K562 (cell line): ENCODE measurements around the gene PGPEP1. TPM values are rescaled to one million over a fixed set of nuclear protein-coding genes. Genes with fewer than 3 reads are reported as not detected.
A peak's percentile ranks its signal among the peaks of the same experiment; 100 is the strongest.

Experiments used
- BRD4 ChIP-seq: fragments of 200-600 bp; sonication (generic); IDR thresholded peaks from 2 replicates; pipeline ENCODE4 v1.6.1; 2017; ENCODE audit warnings: inconsistent platforms
- CBX1 ChIP-seq: sonication (generic); IDR thresholded peaks from 2 replicates; pipeline ENCODE4 v1.6.1; 2016; ENCODE audit warnings: antibody characterized with exemption, low read depth, mild to moderate bottlenecking
- CHCHD3 ChIP-seq: fragments of 250-450 bp; sonication (Bioruptor Pico); IDR thresholded peaks from 2 replicates; pipeline ENCODE4 v2.1.2; 2022; ENCODE audit warnings: mild to moderate bottlenecking
- CHD1 ChIP-seq: fragments of 200-600 bp; sonication (generic); IDR thresholded peaks from one replicate; pipeline ENCODE4 v1.6.1; 2012; ENCODE audit warnings: mild to moderate bottlenecking, moderate library complexity, low read length, inconsistent platforms
- DEAF1 ChIP-seq: fragments of 450-650 bp; formaldehyde crosslinking; IDR thresholded peaks from 2 replicates; pipeline ENCODE4 v1.4.0; 2020; ENCODE audit warnings: mild to moderate bottlenecking, moderate library complexity
- FOXA1 ChIP-seq: fragments of 450-650 bp; IDR thresholded peaks from 2 replicates; pipeline ENCODE4 v1.6.1; 2016; ENCODE audit warnings: mild to moderate bottlenecking, borderline replicate concordance
- MAFK ChIP-seq: IDR thresholded peaks from 2 replicates; pipeline ENCODE4 v1.6.1; 2011; ENCODE audit warnings: low read length, improper control_type of control experiment
- MYC ChIP-seq, 2 experiments: fragments of 250-450 bp in 1 of 2; sonication (Bioruptor Pico) in 1 of 2; IDR thresholded peaks; 2 replicates each; pipeline versions ENCODE4 v1.5.1 to v1.6.1; 2012 to 2021; ENCODE audit warnings: low read depth in 2 of 2, borderline replicate concordance in 1 of 2, improper control_type of control experiment in 1 of 2, low read length in 1 of 2, mild to moderate bottlenecking in 1 of 2, moderate library complexity in 1 of 2
- NELFE ChIP-seq: IDR thresholded peaks from 2 replicates; pipeline ENCODE4 v1.6.1; 2011; ENCODE audit warnings: mild to moderate bottlenecking; ENCODE audit not compliant: insufficient read depth, insufficient read length
- NFIC ChIP-seq: fragments of 450-650 bp; IDR thresholded peaks from 2 replicates; pipeline ENCODE4 v1.6.1; 2017; ENCODE audit warnings: mild to moderate bottlenecking, inconsistent platforms
- PHB ChIP-seq: fragments of 250-450 bp; sonication (Bioruptor Pico); IDR thresholded peaks from 2 replicates; pipeline ENCODE4 v1.5.0; 2021
- POLR2A ChIP-seq: fragments of 450-650 bp; conservative IDR thresholded peaks from 2 replicates; pipeline ENCODE4 v1.6.1; 2016
- RAD51 ChIP-seq: fragments of 450-650 bp; IDR thresholded peaks from 2 replicates; pipeline ENCODE4 v1.7.1; 2016; ENCODE audit warnings: low read depth, mild to moderate bottlenecking, borderline replicate concordance
- RFX1 ChIP-seq: fragments of 450-650 bp; IDR thresholded peaks from 2 replicates; pipeline ENCODE4 v1.6.1; 2016; ENCODE audit warnings: mild to moderate bottlenecking, moderate library complexity
- SMAD1 ChIP-seq: fragments of 150-350 bp; IDR thresholded peaks from 2 replicates; pipeline ENCODE4 v1.6.1; 2014; ENCODE audit warnings: low read length, low read depth; ENCODE audit not compliant: partially characterized antibody
- THRA ChIP-seq: fragments of 450-650 bp; IDR thresholded peaks from 2 replicates; pipeline ENCODE4 v1.6.1; 2017; ENCODE audit warnings: mild to moderate bottlenecking, moderate library complexity
- ZBTB11 ChIP-seq, 3 experiments: fragments of 200-800 bp in 1 of 3; fragments of 250-450 bp in 1 of 3; fragments of 450-650 bp in 1 of 3; sonication (Bioruptor Pico) in 1 of 3; sonication (Bioruptor generic) in 1 of 3; formaldehyde crosslinking in 1 of 3; IDR thresholded peaks; 2 replicates each; pipeline versions ENCODE4 v1.6.1 to v1.8.0; 2016 to 2022; ENCODE audit warnings: mild to moderate bottlenecking in 2 of 3, missing genetic modification characterization in 2 of 3, missing compliant biosample characterization in 1 of 3, moderate library complexity in 1 of 3
- ZFP1 ChIP-seq: fragments of 450-650 bp; formaldehyde crosslinking; IDR thresholded peaks from 2 replicates; pipeline ENCODE4 v1.4.0; 2020; ENCODE audit warnings: mild to moderate bottlenecking, mixed read lengths
- ZKSCAN1 ChIP-seq: fragments of 150-350 bp; IDR thresholded peaks from 2 replicates; pipeline ENCODE4 v1.6.1; 2016; ENCODE audit warnings: low read depth, low read length
- ZNF274 ChIP-seq: IDR thresholded peaks from 2 replicates; pipeline ENCODE4 v1.6.1; 2011; ENCODE audit warnings: low read depth, mild to moderate bottlenecking, low read length, moderate library complexity, borderline replicate concordance
- ZNF511 ChIP-seq: sonication (generic); formaldehyde crosslinking; IDR thresholded peaks from 2 replicates; pipeline ENCODE4 v1.8.0; 2022; ENCODE audit warnings: mild to moderate bottlenecking, missing genetic modification reagents
- ZNF77 ChIP-seq: fragments of 250-450 bp; sonication (Bioruptor Pico); IDR thresholded peaks from 2 replicates; pipeline ENCODE4 v1.5.0; 2020
- polyA plus RNA-seq, 8 experiments: library from polyadenylated mRNA; depleted of rRNA in 4 of 8; stranded (reverse) in 5 of 8; unstranded in 3 of 8; fragments of >200 nt; fragmentation: Nextera tagmentation in 2 of 8; fragmentation: Illumina TruSeq in 1 of 8; extraction: Ambion mirVana in 2 of 8; extraction: Trizol in 1 of 8; gene quantifications; 2 replicates each; pipeline versions ENCODE4 v1.2.1 to v1.2.3, GENCODE V29; 2011 to 2014; ENCODE audit warnings: inconsistent platforms in 1 of 8, missing spikeins in 1 of 8
- total RNA-seq, 7 experiments: library from RNA; depleted of rRNA in 6 of 7; stranded (reverse); fragments of >200 nt in 6 of 7; fragmentation: Illumina TruSeq in 2 of 7; extraction: Trizol in 2 of 7; gene quantifications; 2 replicates each; pipeline versions ENCODE4 v1.2.1 to v1.2.3, GENCODE V29; 2011 to 2021; ENCODE audit warnings: low replicate concordance in 1 of 7

The PGPEP1 gene
- total and polyA plus RNA-seq, 9 of the 15 experiments (the other 6 are each of a cell fraction or from before 2014, with no cell fraction given) = 10.0 to 69.6 (median 33.5) TPM

- TF ChIP-seq ZBTB11 (CRISPR knock-in tag; IDR thresholded peaks at IDR 0.05) (peak in 1 of 3 experiments; percentile 78; a peak in 2 of 6 replicates), CHCHD3 (CRISPR knock-in tag) (no peak), ZNF274 (no peak), PHB (CRISPR knock-in tag) (no peak), ZKSCAN1 (no peak), DEAF1 (CRISPR knock-in tag) (no peak), NELFE (no peak), ZFP1 (CRISPR knock-in tag) (no peak), RFX1 (no peak), RAD51 (peak; percentile 87), POLR2A (peak; percentile 74), NFIC (no peak), MYC (IDR thresholded peaks at IDR 0.05; ENCODE audit: low read depth, low read length) (peak; percentile 90), MYC (CRISPR knock-in tag; IDR thresholded peaks at IDR 0.05; ENCODE audit: borderline replicate concordance, low read depth) (no peak), BRD4 (no peak), CBX1 (peak; percentile 44; the same call in 1 of the 2 replicates), MAFK (no peak), CHD1 (no peak), FOXA1 (no peak), SMAD1 (peak; percentile 13), ZNF77 (CRISPR knock-in tag) (no peak), THRA (no peak), ZNF511 (CRISPR knock-in tag) (no peak)
These were observed 831 bp downstream of the PGPEP1 start (continued) for GRCh38 chr19:18340990-18341868.
